ENCODE data around the gene KAT2A.

KAT2A gene

DNA sequence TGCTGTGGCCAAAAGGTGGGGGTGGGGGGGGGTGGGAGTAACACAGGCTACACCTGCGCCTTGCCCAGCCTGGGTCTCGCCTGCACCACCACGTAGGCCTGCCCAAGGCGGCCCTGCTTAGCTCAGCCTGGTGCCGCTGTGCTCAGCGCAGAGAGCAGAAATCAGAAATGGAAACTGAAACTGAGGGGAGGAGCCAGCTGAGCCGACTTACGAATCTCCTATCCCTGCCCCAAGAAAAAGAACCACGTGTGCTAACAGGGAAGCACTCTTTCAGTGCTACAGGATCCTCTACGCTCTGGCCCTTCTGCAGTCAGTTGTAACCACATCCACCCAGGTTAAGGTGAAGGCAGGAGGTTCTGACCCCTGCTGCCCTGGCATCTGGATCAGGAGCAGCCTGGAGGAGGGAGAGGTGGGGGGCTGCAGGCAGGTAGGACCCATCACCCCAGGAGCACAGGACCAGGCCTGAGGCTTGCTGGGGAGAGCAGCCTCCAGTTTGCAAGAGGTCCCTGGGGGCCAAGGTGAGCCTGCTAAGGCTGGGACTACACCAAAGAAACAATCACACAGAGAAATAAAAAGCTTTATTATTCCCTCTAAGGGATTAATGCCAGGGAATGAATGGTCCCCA lies 8.5 kb downstream of the KAT2A start, which contains the start of gene DHX58:
TSS of gene DHX58 (minus strand) at position 163 of the 625 bp plus-strand sequence. CDS start 822 bp downstream, outside the sequence.
- peak in 1 of 2 experiments; percentile 41 for DNase-seq

DNA sequence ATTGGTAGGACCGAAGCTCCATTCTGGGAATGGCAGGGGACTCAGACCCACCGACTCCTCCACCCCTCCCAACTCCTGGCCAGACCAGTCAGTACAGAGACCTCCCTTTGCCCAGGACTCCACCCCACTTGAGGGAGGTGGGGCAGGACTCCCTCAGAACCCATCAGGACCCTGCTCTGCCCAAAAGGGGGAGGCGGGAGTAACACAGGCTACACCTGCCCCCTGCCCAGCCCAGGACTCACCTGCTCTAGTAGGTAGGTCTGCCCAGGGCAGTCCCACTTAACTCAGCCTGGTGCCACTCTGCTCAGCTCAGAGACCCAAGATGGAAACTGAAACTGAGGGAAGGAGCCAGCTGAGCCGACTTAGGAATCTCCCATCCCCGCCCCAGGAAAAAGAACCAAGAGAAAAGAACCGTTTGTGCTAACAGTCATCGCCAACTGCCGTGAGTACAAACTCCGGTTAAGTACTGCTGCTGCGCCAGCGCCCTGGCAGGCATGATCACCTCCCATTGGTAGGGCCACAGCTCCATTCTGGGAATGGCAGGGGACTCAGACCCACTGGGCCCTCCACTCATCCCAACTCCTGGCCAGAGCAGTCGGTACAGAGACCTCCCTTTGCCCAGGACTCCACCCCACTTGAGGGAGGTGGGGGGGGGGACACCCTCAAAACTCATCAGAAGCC lies 9.2 kb downstream of the KAT2A start:
- DNase-seq: no peak

DNA sequence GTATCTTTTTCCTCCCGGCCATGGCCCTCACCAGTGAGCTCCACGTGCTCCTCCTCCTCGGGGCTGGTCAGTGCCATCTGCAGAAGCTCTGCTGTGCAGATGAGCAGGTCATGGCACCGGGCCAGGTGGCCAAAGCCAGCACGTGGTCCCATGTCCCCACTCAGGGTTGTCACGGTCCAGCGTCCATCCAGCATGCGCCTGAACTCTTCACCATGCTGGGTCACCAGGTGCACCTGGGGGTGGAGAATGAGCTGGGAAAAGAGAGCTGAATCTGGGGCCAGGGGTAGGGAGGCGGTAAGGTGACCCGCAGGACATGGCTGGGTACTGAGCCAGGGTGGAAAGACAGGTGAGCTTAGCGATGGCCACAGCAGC lies 9.9 kb downstream of the KAT2A start:
- no peak for DNase-seq

DNA sequence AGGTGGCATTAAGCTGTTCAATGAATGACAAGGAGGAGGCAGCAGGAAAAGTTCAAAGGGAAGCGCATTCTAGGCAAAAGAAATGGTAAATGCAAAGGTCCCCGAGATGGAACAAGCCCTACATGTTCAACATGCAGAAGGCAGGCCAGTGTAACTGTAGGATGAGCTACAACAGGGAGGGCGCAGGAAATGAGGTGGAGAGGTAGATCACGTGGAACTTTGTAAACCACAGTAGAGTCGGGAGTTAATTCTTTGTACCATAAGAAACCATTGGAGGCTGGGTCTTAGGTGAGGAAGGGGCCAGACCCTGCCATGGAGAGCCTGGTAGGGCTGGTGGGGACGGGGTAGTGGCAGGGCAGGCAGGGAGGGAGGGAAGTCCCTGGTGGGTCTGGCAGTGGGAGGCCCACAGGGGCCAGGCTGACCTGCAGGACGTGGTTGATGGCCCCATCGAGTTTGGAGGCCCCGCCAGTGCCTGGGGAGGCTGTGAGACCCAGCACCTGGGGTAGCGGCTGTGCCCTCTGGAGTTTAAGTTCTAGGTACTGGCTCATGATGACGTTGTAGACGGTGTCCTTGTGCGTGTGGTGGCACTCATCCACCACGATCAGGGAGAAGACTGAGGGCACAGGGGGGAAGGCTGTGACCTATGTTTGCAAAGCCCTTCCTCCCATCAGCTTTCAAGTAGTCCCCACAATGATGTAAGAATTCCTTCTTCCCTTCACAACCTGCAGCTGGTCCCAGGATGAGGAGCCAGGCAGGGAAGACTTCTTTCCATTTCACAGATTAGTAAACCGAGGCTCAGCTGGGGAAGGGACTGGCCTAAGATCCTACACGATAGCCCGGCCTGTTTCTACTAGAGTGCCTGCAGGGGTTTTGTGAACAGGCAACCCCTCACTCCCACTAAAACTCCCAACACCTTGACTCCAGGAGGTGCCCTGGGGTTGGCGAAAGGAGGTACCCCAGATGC lies 10.6 kb downstream of the KAT2A start:
- DNase-seq: no peak

DNA sequence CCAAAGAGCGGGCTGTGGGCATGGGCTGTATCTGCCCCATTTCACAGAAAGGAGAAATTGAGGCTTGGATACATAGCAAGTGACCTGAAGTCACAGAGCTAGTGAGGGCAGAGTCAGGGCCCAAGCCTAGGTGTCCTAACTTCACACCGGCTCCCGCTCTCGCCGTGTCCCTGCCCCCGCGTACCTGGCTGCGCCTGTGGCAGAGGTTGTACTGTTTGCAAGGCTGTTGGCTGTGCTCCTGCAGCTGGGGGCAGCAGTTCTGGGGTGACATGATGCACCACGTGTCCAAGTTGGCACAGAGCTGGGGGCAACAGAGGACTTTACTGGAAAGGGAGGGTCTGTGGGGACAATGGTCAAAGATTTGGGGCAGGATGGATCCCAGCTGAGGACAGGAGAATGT lies 12.1 kb downstream of the KAT2A start:
- no peak for DNase-seq

DNA sequence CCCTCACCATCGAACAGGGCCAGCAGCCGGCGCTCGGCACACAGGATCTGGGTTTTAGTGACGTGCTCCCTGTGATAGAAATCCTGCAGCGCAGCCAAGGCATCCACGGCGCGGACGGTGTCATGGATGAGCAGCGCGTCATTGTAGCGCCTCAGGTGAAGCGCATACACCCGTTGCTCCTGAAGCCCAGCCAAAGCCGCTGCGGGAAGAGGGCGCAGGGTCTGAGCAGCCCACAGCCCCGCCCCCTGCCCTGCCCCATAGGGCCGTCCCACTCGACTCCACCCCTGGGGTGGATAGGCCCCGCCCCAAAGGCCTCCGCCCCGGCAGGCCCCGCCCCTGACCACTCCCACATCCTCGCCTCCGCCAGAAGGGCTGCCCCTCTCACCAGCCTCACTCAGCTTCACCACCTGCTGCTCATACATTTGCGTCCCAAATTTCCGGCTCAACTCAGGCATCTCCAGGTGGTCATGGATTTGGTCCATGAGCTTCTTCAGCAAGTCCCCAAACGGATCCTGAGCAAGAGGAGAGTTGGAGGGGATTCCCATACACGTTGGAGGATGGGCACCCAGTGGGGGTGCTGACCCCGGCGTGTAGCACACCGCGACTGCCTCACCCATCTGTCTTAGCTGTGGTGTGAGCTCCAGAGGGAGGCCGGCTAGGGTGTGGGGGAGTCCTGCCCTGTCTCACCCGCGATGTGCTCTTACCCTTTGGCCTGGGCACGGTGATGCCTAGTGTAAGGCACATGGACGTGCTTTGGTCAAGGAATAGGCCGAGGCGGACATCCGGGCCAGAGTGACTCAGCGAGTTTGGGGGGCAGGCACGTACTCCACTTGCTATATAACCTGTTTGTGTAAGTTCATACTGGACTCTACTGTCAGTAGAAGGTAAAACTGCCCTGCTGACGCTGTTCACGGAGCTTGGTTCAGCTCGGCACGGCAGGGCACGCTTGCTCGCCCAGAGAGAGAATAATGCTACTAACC lies 13.3 kb downstream of the KAT2A start:
- DNase-seq: peak; percentile 88 to 90

DNA sequence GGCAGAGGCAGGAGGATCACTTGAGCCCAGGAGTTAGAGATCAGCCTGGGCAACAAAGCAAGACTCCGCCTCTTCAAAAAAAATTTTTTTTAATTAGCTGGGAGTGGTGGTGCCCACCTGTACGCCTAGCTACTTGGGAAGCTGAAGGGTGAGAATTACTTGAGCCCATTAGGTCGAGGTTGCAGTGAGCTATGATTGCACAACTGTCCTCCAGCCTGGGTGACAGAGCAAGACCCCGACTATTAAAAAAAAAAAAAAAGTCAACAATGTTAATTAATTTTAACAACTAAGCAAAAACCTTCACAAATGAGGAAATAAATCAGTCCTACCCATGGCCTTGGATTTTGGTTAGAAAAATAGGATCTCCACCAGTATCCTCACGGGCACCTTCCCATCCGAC lies 14.0 kb downstream of the KAT2A start:
- no peak for DNase-seq

DNA sequence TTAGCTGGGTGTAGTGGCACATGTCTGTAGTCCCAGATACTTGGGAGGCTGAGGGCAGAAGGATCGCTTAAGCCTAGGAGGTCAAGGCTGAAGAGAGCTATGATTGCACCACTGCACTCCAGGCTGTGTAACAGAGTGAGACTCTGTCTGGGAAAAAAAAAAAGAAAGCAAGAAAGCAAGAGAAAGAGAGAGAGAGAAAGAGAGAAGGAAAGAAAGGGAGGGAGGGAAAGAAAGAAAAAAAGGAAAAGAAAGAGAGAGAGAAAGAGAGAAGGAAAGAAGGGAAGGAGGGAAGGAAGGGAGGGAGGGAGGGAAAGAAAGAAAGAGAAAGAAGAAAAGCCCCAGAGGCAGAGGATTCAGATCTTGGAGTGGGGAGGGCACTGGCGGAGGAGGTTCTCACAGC lies 15.2 kb downstream of the KAT2A start:
- no peak for DNase-seq

DNA sequence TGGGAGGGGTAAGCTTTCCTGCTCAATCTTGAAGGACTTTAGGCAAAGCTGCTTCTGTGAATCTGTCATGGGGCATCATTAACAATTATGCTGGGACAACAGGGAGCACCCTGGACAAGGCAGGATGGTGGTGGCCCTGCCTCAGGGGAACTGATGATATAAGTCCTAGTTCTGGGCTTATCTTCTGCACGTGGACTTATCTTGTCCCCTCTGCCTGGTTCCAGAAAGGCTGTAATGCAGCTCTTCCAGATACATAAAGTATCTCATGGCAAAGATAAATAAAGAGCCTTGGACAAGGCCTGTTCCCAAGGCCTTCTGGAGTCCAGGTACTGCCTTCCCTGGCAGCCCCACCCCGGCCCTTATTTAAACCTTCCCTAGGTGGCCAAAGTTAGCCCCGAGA lies 16.9 kb downstream of the KAT2A start:
- DNase-seq: no peak

DNA sequence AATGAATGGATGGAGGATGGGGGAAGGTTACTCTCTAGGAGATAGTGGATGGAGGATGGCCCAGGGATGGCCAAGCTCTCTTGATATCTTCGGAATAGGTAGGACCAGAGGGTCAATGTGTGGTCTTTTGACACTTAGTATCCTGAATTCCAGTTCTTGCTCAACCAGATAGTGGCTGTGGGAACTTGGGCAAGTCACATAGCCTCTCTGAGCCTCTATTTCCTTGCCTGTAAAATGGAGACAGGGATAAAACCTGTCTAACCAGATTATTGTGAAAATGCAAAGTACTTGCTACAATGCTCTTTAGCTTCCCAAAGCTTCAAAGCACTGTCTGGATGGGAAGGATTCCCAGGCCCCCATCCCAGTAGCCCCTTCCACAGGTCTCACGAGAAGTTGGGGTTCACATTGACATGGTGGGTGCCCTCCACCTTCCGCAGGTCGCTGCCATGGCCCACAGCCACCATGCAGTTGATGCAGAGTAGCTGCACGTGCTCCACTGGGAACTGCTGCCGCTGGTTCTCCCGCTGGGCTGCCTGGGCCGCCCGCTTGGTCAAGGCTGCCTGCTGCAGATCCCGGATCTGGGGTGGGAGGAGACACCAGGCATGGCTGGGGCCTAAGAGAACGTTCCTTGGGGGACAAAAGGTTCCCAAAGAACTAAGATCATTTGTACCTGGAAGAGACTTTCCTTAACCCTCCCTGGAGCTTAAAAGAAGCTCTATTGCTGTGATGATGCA lies 17.8 kb downstream of the KAT2A start:
- DNase-seq: no peak

DNA sequence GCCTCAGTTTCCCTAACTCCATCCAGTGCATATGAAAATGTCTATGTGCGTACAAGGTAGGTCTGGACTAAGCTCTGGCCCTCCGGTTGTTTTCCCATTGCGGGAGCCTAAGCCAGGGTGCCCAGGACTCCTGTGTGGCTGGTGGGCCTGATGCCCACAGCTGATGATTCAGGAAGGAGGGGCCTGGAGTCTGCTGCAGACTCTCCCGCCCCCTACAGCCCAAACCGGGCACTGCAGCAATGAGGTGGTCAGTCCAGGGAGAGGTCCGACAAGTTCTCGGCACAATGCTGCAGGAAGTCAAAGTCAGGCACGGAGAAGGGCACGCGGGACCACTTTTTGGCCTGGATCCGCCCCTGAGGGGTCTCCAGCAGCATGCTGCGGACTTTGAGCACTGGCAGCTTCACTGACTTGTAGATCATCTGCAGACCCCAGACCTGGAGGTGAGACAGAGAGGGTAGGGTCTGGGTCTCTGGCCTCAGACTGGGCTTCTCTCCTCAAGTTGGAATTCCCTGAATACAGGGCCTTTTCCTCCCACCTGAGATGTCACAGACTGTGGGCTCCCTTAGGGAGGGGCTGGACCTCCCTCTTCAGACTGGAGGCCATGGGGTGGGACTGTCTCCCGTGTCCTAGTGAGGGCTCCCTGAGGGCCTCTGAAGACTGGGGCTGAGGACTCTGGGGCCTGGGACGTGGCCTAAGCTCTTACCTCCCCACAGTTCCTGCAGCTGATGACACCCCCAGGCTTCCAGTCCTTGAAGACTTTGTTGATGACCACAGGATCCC lies 19.5 kb downstream of the KAT2A start:
- peak; percentile 8 to 23 for DNase-seq

DNA sequence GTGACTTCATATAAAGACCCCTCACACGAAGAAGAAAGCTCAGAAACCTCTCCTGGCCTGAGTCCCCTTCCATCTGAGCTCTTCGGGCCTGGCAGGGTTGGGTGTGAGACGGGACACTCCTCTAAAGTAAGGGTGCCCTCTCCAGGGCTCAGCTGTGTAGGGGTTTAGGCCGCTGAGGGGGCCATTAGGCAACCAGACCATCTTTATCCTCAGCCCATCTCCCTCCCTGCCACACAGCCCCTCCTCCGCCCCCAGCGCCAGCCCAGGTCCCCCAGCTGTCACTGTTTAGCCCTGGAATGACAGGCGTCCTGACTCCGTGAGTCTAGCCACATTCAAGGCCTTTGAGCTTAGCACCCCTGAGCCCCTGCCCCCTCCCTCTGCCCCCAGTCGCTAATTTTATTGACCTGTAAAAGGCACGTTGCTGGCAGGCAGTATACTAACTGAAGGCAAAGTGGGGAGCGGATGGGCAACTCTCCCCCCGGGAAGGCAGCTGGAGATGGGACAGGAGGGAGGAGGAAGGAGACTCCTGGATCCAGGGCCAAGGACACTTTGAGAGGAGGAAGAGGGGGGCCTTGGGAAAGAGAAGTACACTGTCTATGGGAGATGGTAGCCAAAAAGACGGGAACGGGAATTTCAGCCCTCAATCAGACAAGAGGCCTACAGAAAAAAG lies 22.3 kb downstream of the KAT2A start:
- no peak for DNase-seq

DNA sequence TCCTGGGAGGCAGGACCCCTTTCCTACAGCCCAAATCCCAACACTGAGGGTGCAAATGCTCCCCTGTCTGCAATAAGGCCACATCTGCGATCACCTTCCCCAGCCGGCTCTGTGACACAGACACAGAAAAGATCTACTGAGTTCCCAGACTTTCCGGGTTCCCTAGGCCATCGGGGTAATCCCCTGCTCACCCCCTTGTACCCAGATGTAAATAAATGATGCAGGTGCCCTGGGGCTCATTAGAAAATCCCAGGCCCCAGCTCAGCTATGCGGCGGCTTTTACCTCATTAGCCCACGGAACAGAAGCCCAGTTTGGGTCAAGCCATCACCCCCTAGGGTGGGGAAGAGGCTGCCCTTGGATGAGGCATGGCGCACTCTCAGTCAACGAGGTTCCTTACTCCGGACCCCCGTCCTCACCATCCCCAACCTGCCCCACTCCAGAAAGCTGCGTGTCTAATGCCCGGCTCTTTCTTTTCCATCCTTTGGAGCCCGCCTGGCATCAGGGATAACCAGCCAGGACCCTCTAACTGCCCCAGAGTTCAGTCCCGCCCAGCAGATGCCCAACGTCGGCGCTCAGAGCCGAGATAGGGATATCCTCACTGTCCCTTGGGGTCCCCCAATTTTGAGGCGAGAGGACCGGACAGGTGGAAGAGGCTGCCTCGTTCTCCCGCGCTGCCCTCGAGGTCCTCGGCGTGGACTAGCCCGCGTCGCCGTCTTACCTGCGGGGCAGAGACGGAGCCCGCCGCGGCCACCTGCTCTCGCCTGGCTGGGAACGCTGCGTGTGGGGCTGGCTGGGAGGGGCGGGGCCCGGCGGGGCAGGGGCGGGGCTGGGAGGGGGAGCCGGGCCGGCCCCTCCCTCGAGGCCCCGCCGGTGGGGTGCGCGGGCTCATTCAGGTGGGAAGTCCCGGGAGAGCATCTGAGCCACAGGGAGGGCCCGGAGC lies 23.2 kb downstream of the KAT2A start, which contains the start of gene ZNF385C:
TSS of gene ZNF385C (minus strand) at position 783 of the 941 bp plus-strand sequence. CDS start 35,417 bp downstream, outside the sequence.
- DNase-seq: no peak

DNA sequence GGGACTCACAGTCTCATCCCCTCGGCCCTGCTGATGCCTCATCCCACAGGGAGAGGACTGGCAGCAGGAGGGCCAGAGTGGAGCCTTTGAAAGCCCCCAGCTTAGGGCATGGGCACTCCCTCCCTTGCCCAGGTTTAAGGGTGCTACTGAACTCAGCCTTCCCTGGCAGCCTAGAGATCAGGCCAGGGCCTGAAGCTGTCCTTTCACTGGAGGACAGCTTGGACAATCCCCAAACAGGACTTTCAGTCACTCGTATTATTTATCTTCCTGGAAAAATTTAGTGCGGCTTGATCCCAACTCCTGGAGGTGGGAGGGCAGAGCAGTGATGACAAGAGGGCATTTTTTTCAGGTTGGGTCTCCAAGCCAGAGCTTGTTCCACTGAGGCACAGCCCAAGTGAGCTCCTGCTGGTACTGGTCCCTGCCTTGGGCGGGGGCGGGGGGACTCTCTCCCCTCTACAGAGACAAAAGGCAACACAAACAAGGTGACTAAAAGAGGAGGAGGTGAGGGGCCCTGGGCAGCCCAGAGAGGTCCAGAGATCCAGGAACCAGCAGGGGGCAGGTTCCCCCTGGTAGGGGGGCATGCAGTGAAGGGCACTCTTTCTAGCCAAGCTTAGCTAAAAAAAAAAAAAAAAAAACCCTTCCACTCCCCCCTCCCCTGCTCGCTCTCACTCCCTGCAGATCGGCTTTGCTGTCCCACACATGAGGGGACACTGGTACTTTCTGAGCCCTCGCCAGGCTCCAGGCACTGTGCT lies 24.6 kb downstream of the KAT2A start:
- DNase-seq: no peak

DNA sequence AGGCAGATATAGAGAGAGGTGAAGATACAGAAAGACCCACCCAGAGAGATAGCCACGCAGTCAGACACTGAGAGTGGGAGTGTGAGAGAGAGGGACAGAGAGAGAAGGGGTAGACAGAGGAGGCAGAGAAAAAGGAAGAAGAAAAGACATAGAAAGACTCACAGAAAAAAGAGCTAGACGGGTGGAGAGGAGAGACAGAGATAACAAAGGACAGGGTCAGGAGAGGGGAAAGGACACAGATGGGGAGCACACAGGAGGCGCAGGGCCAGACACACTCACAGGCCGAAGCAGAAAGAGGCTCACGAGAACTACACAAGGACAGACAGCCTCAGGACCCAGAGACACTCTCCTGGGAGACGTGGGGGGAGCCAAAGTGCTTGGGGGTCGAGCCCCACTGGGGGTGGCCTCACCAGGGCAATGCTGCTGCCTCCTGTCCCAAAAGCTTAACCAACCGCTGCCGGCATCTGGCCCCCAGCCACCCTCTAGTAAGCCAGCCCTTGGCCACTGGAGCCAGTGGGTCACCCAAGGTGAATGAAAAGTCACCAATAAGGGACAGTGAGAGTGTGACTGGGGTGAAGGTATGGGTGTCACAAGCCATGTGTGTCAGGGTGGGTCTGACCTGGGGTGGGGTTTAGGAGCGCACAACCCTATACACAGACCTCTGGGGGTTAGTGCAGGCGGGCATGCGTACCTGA lies 26.6 kb downstream of the KAT2A start:
- DNase-seq: no peak

DNA sequence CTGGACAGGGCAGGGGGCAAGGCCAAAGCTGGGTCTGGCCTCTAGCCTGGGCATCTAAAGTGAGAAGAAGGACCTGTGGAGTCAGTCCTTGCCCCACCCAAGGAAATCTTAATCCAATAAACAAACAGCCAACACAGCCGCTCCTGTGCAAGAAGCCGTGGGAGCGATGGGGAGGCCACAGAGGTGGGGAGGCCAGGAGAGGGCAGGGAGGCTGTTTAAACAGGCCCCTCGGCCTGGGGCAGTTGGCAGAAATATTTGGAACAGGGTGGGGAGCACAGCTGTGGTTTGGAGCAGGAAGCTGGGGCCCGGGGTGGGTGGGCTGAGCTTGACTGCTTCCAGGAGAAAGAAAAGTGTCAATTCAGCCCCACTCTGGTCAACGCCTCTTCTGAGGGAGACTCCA lies 28.2 kb downstream of the KAT2A start:
- DNase-seq: no peak
